GM19467 (cell line): ENCODE data around the gene MDP1.

Experiments
- ATAC-seq: cut with Tn5 transposase; IDR thresholded peaks from one replicate; pipeline ENCODE4 v1.9.1; 2021; ENCODE audit warnings: mild to moderate bottlenecking, moderate library complexity; ENCODE audit not compliant: unreplicated experiment

MDP1 gene

DNA sequence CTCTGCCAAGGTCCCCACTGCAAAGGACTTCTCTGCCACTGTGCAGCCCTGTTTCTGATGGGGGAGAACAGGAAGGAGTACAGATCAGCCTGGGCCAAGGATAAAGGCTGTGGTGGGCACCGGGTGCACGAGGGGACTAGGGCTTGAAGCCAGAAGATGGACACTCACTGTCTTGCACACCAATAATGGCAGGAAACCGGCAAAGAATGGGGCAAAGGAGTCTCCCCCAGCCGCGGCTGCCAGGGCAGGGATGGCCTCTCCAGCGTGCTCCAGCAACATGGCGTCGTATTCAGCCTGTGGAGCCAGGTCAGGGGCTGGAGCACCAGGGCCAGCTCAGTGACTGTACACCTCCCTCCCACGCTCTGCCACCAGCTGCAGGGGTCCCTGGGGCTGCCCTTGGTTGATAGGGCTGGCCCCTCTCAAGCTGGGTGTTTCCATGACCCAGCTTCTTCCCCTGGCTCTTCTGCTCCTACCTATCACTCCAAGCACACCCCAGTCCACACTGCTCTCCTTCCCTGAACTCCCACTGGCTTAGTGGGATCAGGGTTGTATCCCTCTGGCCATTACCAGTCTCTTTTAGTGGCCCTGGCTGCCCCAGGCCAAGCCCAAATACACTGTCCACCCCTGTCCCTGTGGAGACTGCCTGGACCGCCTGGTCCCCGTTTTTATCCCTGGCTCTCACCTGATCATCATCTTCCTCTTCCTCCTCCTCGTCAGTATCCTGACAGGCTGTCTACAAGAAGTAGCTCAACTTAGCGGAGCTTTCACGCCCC, 33.6 kb downstream of the MDP1 start:
- ATAC-seq, result no peak

DNA sequence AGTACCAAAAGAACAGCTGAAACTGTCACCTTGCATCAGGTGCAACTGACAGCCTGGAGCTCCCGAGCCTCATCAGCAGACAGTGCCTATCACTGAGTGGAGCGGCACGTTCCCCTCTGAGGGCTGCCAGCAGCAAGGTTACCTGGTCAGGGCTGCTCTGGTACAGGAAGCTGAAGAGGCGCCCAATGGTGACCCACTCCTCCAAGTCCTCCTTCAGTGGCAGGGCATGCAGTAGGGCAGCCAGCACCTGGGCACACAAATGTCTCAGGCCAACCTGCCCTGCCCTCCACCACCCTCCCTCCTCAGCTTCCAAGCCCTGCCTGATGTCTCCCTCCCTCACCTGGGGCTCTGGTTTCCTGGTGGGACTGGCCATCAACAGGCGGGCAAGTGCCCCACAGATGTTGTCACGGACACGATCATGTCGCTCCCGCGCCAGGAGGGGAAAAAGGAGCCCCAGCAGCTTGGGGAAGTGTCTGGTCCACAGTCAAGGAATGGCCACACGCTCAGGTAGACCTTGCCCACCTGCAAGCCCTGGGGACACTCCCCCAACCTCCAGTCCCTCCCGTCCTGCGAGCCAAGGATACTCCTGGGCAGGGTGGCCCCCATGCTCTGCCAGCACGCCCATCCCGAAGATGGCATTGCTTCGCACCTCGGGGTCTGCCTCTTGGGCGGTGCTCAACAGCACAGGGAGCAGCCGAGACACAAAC, 34.3 kb downstream of the MDP1 start:
- no peak for ATAC-seq

DNA sequence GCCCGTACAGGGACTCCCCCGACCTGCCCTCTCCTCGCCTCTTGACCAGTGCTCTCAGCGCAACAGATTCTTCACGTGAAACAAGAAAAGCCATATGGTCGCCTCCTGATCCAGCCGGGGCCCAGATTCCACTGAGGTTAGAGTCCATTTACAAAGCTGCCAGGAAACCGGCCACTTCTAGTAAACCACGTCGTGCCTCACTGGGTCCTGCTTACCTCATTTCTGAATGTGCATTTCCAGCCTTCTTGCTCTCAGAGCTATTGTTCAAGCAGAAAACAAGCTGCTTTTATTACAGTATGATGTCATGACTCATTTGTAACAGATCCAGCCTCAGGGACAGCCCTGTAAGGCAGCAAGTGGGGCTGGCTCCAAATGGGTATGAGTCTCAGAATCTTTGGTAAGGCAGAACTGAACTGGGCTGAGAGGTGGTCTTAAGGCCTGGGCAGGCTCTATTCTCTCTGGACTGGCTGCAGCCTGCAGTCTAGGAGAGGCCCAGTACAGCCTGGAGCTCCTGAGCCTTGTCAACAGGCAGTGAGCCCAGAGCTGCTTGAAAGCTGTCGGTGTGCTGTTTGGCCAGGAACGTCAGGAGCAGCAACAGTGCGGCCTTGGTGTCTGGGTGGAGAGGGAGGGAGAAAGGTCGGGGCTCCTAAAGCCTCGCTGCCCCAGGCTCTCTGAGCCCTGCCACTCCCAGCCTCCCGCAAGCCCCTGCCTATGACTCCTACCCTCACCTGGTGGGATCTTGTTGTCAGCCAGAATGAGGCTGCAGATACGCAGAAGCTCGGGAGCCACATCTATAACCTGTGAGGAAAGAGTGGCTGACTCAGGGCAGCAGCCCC, 35.7 kb downstream of the MDP1 start:
- no peak for ATAC-seq

DNA sequence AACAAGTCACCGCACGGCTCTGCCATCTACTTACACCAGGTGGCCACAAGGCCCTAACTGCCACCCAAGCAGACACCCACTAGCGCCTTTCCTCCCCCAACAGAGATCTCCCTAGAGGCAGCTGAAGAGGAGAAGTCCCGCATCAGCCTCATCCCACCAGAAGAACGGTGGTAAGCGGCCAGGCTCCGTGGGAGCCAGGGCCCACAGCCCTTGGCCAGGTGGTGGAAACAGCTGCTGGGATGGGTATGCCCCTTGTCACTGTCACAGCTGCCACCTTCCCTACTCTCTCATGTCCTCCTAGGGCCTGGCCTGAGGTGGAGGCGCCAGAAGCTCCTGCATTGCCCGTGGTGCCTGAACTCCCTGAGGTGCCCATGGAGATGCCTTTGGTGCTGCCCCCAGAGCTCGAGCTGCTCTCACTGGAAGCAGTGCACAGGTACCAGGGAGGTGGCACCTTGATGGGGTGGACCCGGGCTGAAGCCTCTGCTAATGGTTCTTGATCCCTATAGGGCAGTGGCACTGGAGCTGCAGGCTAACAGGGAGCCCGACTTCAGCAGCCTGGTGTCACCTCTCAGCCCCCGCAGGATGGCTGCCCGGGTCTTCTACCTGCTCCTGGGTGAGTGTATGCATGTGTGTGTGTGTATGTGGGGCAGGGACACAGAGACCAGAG, 36.4 kb downstream of the MDP1 start:
- no peak for ATAC-seq

DNA sequence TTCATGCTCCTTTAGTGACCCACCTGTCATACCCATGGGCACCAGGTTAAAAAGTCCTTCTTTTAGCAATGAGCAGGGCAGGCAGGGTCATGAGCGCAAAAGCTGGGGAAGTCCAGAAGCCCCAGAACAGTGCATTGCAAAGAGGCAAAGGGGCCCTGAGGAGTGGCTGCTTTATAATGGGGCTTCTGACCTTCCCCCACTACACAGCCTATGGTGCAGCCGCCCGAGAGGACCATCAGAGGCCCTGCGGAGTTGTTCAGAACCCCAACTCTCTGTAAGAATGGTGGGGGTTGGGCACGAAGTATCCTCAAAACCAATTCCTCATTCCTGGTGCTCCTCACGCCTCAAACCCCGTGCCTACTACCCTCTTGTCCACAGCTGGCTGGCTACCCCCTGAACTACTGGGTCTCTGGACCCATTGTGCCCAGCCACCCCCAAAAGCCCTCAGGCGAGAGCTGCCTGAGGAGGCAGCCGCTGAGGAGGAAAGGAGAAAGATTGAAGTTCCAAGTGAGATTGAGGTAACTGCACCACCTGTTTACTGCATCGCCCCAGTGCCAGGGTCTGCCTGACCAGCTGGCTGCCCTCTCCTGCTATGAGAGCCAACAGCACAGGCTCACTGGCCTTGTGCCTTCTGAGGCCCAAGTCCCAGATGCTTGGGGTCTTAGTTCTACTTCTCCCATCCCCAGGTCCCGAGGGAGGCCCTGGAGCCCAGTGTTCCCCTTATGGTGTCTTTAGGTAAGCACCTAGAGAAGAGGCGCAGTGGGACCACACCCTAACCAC, 37.3 kb downstream of the MDP1 start:
- no peak for ATAC-seq

DNA sequence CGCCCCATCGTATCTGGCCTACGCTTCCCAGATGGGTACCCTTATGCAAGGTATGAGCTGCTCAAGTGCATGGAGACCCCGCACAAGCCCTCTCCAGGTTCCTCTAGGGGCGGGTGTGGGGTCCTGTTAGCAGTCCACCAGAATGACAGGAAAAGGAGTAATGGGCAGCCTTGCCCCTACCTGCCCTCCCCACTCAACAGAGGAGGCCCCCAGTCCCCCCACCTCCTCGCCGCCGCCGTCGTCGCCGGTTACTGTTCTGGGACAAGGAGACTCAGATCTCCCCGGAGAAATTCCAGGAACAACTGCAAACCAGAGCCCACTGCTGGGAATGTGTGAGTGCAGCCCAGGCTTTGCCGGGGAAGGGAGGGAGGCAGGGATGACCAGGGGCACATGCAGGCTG, 38.0 kb downstream of the MDP1 start:
- ATAC-seq, result no peak

DNA sequence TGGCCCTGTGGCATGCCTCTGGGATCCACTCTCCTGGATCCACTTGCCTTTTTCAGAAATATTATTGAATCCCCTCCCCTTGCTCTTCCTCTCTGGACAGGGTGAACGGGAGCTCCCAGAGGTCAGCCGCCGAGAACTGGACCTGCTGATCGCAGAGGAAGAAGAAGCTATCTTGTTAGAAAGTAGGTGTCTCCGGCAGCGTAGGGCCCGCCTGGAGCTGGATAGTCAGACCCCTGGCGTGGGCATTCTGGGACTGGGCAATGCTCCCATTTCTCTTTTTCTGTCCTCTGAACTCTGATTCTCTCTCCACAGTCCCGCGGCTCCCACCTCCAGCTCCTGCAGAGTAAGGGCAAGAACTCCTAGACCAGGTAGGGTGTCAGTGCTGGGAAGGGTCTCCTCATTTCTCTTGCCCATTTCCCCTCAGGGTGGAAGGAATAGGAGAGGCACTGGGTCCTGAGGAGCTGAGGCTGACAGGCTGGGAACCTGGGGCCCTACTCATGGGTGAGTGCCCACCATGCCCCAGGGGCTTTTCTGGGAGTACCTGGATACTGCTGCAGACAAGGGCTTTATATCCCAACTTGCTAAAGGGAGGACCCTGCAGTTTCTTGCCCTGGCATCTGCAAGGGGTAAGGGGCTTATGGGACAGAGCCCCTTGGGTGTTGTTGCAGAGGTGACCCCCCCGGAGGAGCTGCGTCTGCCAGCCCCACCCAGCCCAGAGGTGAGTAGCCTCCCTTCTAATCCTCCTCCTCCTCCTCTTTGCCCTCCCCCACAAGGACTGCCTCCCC, 38.6 kb downstream of the MDP1 start:
- no peak for ATAC-seq

DNA sequence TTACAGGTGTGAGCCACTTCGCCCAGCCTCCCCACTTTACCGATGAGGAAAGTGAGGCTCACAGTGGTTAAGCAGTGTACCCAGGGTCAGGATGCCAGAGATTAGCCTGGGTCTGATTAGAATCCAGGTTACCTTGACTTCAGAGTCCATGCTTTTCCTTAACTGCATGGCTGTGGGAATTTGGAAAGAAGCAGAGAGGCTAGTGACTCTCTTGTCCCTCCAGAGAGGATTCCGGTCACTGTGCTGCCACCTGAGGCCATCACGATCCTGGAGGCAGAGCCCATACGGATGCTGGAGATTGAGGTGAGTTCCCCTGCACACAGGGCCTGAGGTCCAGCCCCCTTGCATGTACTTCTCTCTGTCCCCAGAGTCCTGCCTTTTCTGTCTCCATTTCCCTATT, 39.3 kb downstream of the MDP1 start:
- no peak for ATAC-seq

DNA sequence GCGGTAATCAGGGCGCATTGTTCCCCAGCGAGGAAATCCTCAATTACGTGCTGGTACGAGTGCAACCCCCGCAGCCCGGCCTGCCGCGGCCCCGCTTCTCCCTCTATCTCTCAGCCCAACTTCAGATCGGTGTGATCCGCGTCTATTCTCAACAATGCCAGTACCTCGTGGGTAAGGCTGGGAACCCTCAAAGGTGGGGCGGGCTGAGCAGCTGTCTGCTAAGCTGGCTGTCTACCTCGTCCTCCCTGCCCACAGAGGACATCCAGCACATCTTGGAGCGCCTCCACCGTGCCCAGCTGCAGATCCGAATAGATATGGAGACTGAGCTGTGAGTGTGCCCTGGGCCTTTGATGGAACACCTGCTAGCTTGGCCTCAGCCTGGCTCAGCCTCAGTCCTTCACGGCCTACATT, 43.0 kb downstream of the MDP1 start:
- ATAC-seq, result no peak

DNA sequence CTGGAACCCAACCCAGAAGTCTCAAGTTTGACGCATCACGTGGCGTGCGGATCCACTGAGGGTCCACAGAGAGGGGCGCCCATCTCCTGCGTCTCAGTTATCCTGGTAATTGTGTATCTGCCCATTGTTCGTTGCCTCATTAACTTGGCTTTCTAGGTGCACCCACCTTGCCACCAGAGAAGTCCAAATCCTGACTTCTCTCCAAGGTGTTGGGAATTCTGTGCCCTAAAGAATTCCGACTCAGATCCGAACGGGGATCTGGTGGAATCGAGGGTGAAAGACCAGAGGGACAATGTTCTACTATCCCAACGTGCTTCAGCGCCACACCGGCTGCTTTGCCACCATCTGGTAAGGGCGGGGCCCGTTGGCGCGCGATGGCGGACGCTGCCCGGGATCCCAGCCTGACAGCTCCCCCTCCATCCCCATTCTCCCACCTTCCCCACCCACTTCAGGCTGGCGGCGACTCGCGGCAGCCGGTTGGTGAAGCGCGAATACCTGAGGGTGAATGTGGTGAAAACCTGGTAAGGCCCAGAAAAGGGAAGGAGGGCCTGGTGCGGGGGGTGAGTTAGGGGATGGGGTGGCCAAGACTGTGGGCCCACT, 43.5 kb downstream of the MDP1 start:
- ATAC-seq, result no peak

DNA sequence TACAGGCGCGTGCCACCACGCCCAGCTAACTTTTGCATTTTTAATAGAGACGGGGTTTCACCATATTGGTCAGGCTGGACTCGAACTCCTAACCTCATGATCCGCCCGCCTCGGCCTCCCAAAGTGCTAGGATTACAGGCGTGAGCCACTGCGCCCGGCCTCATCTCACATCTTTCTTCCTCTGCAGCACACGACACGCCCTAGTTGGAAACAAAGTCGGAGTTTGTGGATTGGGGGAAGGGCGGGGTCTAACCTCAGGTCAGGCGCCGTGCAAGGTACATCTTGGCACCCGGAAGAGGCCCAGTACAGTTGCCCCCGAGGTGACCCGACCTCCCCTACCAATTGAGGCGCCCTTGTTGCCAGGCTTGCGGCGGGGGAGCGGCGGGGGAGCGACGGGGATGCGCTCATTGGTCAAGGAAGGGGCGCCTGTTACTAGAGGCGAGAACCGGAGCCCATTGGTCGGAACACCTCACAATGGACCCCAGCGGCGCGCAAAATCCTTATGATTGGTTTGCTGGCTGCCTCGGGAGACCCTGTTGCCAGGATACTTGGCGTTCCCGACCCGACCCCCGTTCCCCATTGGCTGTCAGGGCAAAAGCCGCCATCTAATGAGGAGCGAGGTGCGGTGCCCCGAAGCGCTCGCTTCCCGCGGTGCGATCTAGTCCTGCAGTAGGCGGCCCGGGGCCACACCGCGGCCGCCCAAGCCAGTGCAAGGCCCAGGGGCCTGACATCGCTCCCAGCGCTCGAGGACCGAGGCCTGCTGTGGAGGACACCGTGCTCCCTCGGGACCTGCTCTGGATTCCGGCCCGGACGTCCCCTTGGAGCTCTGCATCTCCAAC, 44.2 kb downstream of the MDP1 start, which contains the start of gene REC8:
TSS of gene REC8 (plus strand) at position 659 of the 839 bp plus-strand sequence. CDS start 473 bp downstream, outside the sequence.
- ATAC-seq, result peak; percentile 76

DNA sequence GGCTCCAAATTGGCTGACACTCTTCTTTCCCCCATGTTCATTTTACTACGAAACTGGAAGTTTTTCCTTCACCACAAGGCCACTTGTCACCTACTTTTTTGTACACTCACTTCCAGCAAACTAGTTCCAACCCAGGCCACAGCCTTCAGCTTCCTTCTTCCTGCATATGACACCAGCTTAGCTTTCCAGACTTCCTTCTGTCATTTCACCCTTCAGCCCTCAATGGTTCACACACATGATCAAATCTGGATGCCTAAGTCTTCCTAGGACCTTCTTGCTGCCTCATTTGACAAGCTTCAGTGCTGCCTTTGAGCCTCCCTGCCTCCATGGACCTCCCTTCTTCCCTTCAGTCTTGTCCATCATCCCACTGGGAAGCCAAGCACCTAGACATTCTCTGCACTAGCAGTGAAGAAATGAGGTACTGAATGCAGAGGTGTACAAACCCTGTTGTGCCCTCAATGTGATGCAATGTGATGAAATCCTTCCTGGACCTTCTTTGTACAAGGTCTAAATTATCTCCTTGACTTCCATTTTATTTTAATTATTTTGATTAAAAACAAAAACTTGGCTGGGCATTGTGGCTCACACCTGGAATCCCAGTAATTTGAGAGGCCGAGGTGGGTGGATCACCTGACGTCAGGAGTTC, 48.3 kb downstream of the MDP1 start:
- no peak for ATAC-seq

DNA sequence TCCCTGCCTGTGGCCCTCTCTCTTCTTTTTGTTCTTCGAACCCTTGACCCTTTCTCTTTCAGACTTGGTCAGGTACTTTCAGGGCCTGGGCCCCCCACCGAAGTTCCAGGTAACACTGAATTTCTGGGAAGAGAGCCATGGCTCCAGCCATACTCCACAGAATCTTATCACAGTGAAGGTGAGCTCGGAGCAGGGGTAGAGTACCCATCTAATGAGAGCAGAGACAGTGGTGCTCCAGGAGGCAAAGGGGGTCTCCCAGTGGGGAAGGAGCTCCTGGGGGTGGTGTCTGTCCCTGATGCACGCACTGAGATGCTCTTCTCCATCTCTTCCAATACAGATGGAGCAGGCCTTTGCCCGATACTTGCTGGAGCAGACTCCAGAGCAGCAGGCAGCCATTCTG, 50.1 kb downstream of the MDP1 start:
- ATAC-seq, result no peak

DNA sequence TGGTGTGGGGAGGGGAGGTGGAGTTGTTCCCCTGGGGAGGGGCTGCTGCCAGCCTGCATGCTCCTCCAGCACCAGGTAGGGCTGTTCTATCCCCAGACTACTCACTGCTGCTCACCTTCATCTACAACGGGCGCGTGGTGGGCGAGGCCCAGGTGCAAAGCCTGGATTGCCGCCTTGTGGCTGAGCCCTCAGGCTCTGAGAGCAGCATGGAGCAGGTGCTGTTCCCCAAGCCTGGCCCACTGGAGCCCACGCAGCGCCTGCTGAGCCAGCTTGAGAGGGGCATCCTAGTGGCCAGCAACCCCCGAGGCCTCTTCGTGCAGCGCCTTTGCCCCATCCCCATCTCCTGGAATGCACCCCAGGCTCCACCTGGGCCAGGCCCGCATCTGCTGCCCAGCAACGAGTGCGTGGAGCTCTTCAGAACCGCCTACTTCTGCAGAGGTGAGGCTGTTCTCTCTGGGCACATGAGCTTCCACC, 51.3 kb downstream of the MDP1 start:
- no peak for ATAC-seq
